KMS-11 (cell line): ENCODE data around the gene FHOD3.

ENCODE experiments used
- H2AFZ ChIP-seq: fragments of 200-600 bp; sonication (generic); 2 replicates; pipeline ENCODE4 v1.6.1; 2016; ENCODE audit warnings: antibody characterized with exemption, mixed run types, low read depth
- H3K27ac ChIP-seq: fragments of 200-600 bp; sonication (generic); 2 replicates; pipeline ENCODE4 v1.6.1; 2016; ENCODE audit warnings: mild to moderate bottlenecking, mixed run types
- H3K27me3 ChIP-seq: fragments of 200-600 bp; sonication (generic); 2 replicates; pipeline ENCODE4 v1.6.1; 2017; ENCODE audit warnings: mild to moderate bottlenecking, low read depth, mixed run types, moderate library complexity; ENCODE audit not compliant: insufficient read depth
- H3K36me3 ChIP-seq: fragments of 200-600 bp; sonication (generic); 2 replicates; pipeline ENCODE4 v1.6.1; 2017; ENCODE audit warnings: mild to moderate bottlenecking, mixed run types; ENCODE audit not compliant: insufficient read depth
- H3K4me1 ChIP-seq: fragments of 200-600 bp; sonication (generic); 2 replicates; pipeline ENCODE4 v1.6.1; 2016; ENCODE audit warnings: mild to moderate bottlenecking, low read depth, mixed run types; ENCODE audit not compliant: poor library complexity, severe bottlenecking
- H3K4me2 ChIP-seq: fragments of 200-600 bp; sonication (generic); 2 replicates; pipeline ENCODE4 v1.7.0; 2016; ENCODE audit warnings: mild to moderate bottlenecking, mixed run types
- H3K4me3 ChIP-seq: fragments of 200-600 bp; sonication (generic); IDR thresholded peaks from 2 replicates; pipeline ENCODE4 v1.6.1; 2017; ENCODE audit warnings: low read depth, low read length, mixed read lengths; ENCODE audit not compliant: insufficient read depth
- H3K79me2 ChIP-seq: fragments of 200-600 bp; sonication (generic); 2 replicates; pipeline ENCODE4 v1.6.1; 2016; ENCODE audit warnings: low read depth, mixed run types; ENCODE audit not compliant: insufficient read depth
- H3K9ac ChIP-seq: fragments of 200-600 bp; sonication (generic); 2 replicates; pipeline ENCODE4 v1.6.1; 2016; ENCODE audit warnings: mild to moderate bottlenecking, mixed run types
- H4K20me1 ChIP-seq: fragments of 200-600 bp; sonication (generic); 2 replicates; pipeline ENCODE4 v1.6.1; 2016; ENCODE audit warnings: mild to moderate bottlenecking, mixed run types; ENCODE audit not compliant: insufficient read depth
- CTCF ChIP-seq: fragments of 200-600 bp; sonication (generic); conservative IDR thresholded peaks from 2 replicates; pipeline ENCODE4 v1.6.1; 2017; ENCODE audit warnings: low read depth, mild to moderate bottlenecking, antibody characterized with exemption, low read length, moderate library complexity, mixed read lengths

FHOD3 gene

GRCh38 chr18:36580266-36580665 is 282.8 kb downstream of the FHOD3 start:
- Histone ChIP-seq H4K20me1 (no peaks in the 10 kb centered on the region), H2AFZ (no peak overlapping the region), H3K4me3 (no peak overlapping the region), H3K4me2 (no peak overlapping the region), H3K9ac (no peak overlapping the region), H3K27ac (no peak overlapping the region), H3K27me3 (no peaks in the 10 kb centered on the region), H3K79me2 (no peaks in the 10 kb centered on the region), H3K4me1 (no peaks in the 10 kb centered on the region), H3K36me3 (no peaks in the 10 kb centered on the region)
- TF ChIP-seq CTCF: no peak

GRCh38 chr18:36580874-36581750 is 283.6 kb downstream of the FHOD3 start:
- H3K27ac ChIP-seq: no peak overlapping the region
- no peaks in the 10 kb centered on the region for H3K4me1 ChIP-seq
- no peaks in the 10 kb centered on the region for H4K20me1 ChIP-seq
- H2AFZ ChIP-seq: no peak overlapping the region
- no peak for TF ChIP-seq CTCF
- H3K4me2 ChIP-seq: no peak overlapping the region
- no peaks in the 10 kb centered on the region for H3K36me3 ChIP-seq
- H3K4me3 ChIP-seq: no peak overlapping the region
- H3K79me2 ChIP-seq: no peaks in the 10 kb centered on the region
- H3K27me3 ChIP-seq: no peaks in the 10 kb centered on the region
- no peak overlapping the region for H3K9ac ChIP-seq

- no peaks in the 10 kb centered on the region for H4K20me1 ChIP-seq
- no peak overlapping the region for H2AFZ ChIP-seq
- no peaks in the 10 kb centered on the region for H3K27me3 ChIP-seq
- no peak overlapping the region for H3K27ac ChIP-seq
- H3K9ac ChIP-seq: no peak overlapping the region
- no peaks in the 10 kb centered on the region for H3K4me1 ChIP-seq
- no peak overlapping the region for H3K4me3 ChIP-seq
- no peaks in the 10 kb centered on the region for H3K79me2 ChIP-seq
- TF ChIP-seq CTCF: no peak
- H3K4me2 ChIP-seq: no peak overlapping the region
- H3K36me3 ChIP-seq: no peaks in the 10 kb centered on the region
Measured at GRCh38 chr18:36582988-36583745, 285.7 kb downstream of the FHOD3 start.

GRCh38 chr18:36589857-36590543 is 292.5 kb downstream of the FHOD3 start:
- no peaks in the 10 kb centered on the region for H4K20me1 ChIP-seq
- H3K79me2 ChIP-seq: no peaks in the 10 kb centered on the region
- H3K36me3 ChIP-seq: no peaks in the 10 kb centered on the region
- no peak overlapping the region for H2AFZ ChIP-seq
- no peak overlapping the region for H3K27ac ChIP-seq
- no peak for TF ChIP-seq CTCF
- no peak overlapping the region for H3K9ac ChIP-seq
- H3K4me2 ChIP-seq: no peak overlapping the region
- no peaks in the 10 kb centered on the region for H3K27me3 ChIP-seq
- no peaks in the 10 kb centered on the region for H3K4me1 ChIP-seq
- H3K4me3 ChIP-seq: no peak overlapping the region
